ENCODE measurements around the gene DNAH14.
A peak's percentile ranks its signal among the peaks of the same experiment; 100 is the strongest.

Gene DNAH14

GRCh38 chr1:225225681-225226080 lies 296.2 kb downstream of the DNAH14 start:
- Histone ChIP-seq H3K36me3 (ENCODE audit: control insufficient read depth in 2 of 2, insufficient read depth in 1 of 2, low read length in 2 of 2) (no peaks in the 10 kb centered on the region), H3K9me3 (ENCODE audit: control insufficient read depth, insufficient read depth, low read depth, low read length) (no peaks in the 10 kb centered on the region), H3K4me3 (ENCODE audit: low read depth, low read length) (no peak overlapping the region), H3K4me1 (ENCODE audit: control insufficient read depth, insufficient read depth, low read length) (peaks cover 4% of the 10 kb centered on the region; the same call in 1 of the 2 replicates), H3K27ac (ENCODE audit: extremely low read depth, low read depth, low read length) (no peak overlapping the region)
- TF ChIP-seq ZNF610 (tag by site-specific recombination; IDR thresholded peaks at IDR 0.05; ENCODE audit: borderline replicate concordance) (no peak), SALL2 (tag by site-specific recombination; IDR thresholded peaks at IDR 0.05; ENCODE audit: borderline replicate concordance) (no peak), ZSCAN5A (tag by site-specific recombination; IDR thresholded peaks at IDR 0.05) (no peak), ZNF530 (tag by site-specific recombination; IDR thresholded peaks at IDR 0.05; ENCODE audit: low read depth) (no peak), MEIS1 (CRISPR knock-in tag; IDR thresholded peaks at IDR 0.05; ENCODE audit: borderline replicate concordance) (no peak), KLF16 (tag by site-specific recombination; IDR thresholded peaks at IDR 0.05) (no peak), ZNF843 (tag by site-specific recombination; IDR thresholded peaks at IDR 0.05) (no peak)
- ChIA-PET CTCF (interaction anchor here (0.6 kb wide), 1 partner anchor 27 kb away, joined by 3 read pairs; no protein-coding TSS in a partner anchor), POLR2A (no interaction called here)

GRCh38 chr1:225228871-225229303 lies 299.4 kb downstream of the DNAH14 start:
- no peak overlapping the region for H3K4me3 ChIP-seq (ENCODE audit: low read depth, low read length)
- POLR2A ChIA-PET: no interaction called here
- CTCF ChIA-PET: interaction anchor here (0.6 to 0.8 kb wide), 2 partner anchors 90 to 424 kb away, joined by 3 read pairs; no protein-coding TSS in a partner anchor
- H3K9me3 ChIP-seq (ENCODE audit: control insufficient read depth, insufficient read depth, low read depth, low read length): no peaks in the 10 kb centered on the region
- no peak overlapping the region for H3K27ac ChIP-seq (ENCODE audit: extremely low read depth, low read depth, low read length)
- H3K4me1 ChIP-seq (ENCODE audit: control insufficient read depth, insufficient read depth, low read length): peaks cover 7% of the 10 kb centered on the region; the same call in 1 of the 2 replicates
- no peaks in the 10 kb centered on the region for H3K36me3 ChIP-seq (ENCODE audit: control insufficient read depth in 2 of 2, insufficient read depth in 1 of 2, low read length in 2 of 2)
- TF ChIP-seq ZFHX2 (tag by site-specific recombination; conservative IDR thresholded peaks at IDR 0.05) (no peak), SCRT1 (tag by site-specific recombination; IDR thresholded peaks at IDR 0.05; ENCODE audit: borderline replicate concordance) (0 out of 2 replicates have a peak, but pooled peaks have one; percentile 2), ELK4 (IDR thresholded peaks at IDR 0.05; ENCODE audit: borderline replicate concordance, low read depth, low read length) (no peak), ZNF677 (tag by site-specific recombination; IDR thresholded peaks at IDR 0.05) (peak; percentile 63), YY2 (tag by site-specific recombination; IDR thresholded peaks at IDR 0.05) (no peak), TRIM28 (IDR thresholded peaks at IDR 0.05; ENCODE audit: borderline replicate concordance, low read length) (peak; percentile 92; the same call in 1 of the 2 replicates), ZNF280C (tag by site-specific recombination; IDR thresholded peaks at IDR 0.05) (no peak), ZSCAN4 (tag by site-specific recombination; IDR thresholded peaks at IDR 0.05) (no peak), HIC1 (tag by site-specific recombination; IDR thresholded peaks at IDR 0.05) (no peak), TCF7L2 (IDR thresholded peaks at IDR 0.05; ENCODE audit: borderline replicate concordance, low read depth, low read length) (peak; percentile 96), ZNF600 (tag by site-specific recombination; IDR thresholded peaks at IDR 0.05) (no peak), ZNF792 (tag by site-specific recombination; IDR thresholded peaks at IDR 0.05) (no peak), ZNF558 (tag by site-specific recombination; IDR thresholded peaks at IDR 0.05) (no peak), ZNF785 (tag by site-specific recombination; IDR thresholded peaks at IDR 0.05) (no peak), ZNF639 (tag by site-specific recombination; IDR thresholded peaks at IDR 0.05) (no peak), ZNF423 (tag by site-specific recombination; IDR thresholded peaks at IDR 0.05) (no peak), ZNF768 (tag by site-specific recombination; IDR thresholded peaks at IDR 0.05) (no peak), ZNF37A (tag by site-specific recombination; IDR thresholded peaks at IDR 0.05) (no peak), GFI1B (tag by site-specific recombination; IDR thresholded peaks at IDR 0.05) (peak; percentile 80), ZIC2 (tag by site-specific recombination; IDR thresholded peaks at IDR 0.05) (peak; percentile 42; the same call in 1 of the 2 replicates)
